Left lung (tissue), 10 donors: ENCODE data around the gene ZNF490. TPM values are rescaled to one million over a fixed set of nuclear protein-coding genes. Genes with fewer than 3 reads are reported as not detected.
"Not testable (repeated sequence)": the region's sequence is repeated elsewhere in the genome, so short reads cannot be mapped to it uniquely, and the experiment has no call there.

ENCODE experiments used
- ATAC-seq: fragments of 200-7000 bp; cut with Tn5 transposase; one replicate; pipeline ENCODE4 v1.9.1; 2020; ENCODE audit warnings: moderate library complexity
- DNase-seq, 4 donors: peaks; one replicate each; pipeline ENCODE4 v3.0.0-alpha.2; 2013 to 2020
- H3K27ac ChIP-seq, 2 donors: fragments of 200-600 bp; sonication (generic) in 1 of 2; one replicate each; pipeline versions ENCODE4 v1.5.0 to v1.8.0; 2020 to 2021
- H3K27me3 ChIP-seq, 2 donors: fragments of 200-600 bp; sonication (generic) in 1 of 2; one replicate each; pipeline versions ENCODE4 v1.5.0 to v1.8.0; 2020 to 2021
- H3K36me3 ChIP-seq, 2 donors: fragments of 200-600 bp; sonication (generic) in 1 of 2; one replicate each; pipeline versions ENCODE4 v1.5.0 to v1.8.0; 2020 to 2021
- H3K4me1 ChIP-seq, 2 donors: fragments of 200-600 bp; one replicate each; pipeline ENCODE4 v1.8.0; 2021
- H3K4me3 ChIP-seq, 2 donors: fragments of 200-600 bp; sonication (generic) in 1 of 2; one replicate each; pipeline versions ENCODE4 v1.5.0 to v1.8.0; 2020 to 2021; ENCODE audit warnings: mild to moderate bottlenecking in 1 of 2
- H3K9me3 ChIP-seq, 2 donors: fragments of 200-600 bp; sonication (generic) in 1 of 2; one replicate each; pipeline versions ENCODE4 v1.5.0 to v1.8.0; 2020 to 2021
- CTCF ChIP-seq, 2 donors: fragments of 200-600 bp; sonication (generic) in 1 of 2; IDR thresholded peaks; one replicate each; pipeline versions ENCODE4 v1.5.0 to v1.8.0; 2021; ENCODE audit warnings: antibody characterized with exemption in 2 of 2
- intact Hi-C, 2 donors: fragments of 100-400 bp; cut with DNase I; formaldehyde crosslinking; loops; one replicate each; pipeline versions ENCODE4 v1.11.2 to v1.14.2; 2022
- polyA plus RNA-seq, 6 donors: library from polyadenylated mRNA; unstranded; fragments of 120-200 nt; gene quantifications; one replicate each; pipeline ENCODE4 v1.2.1, GENCODE V29; 2013; ENCODE audit not compliant: insufficient read length in 6 of 6
- total RNA-seq, 2 donors: library from RNA; stranded (reverse); fragmentation: NEBNext Ultra II Directional; extraction: Animal tissue kit (Norgen Biotek cat#: 25700); gene quantifications; one replicate each; pipeline ENCODE4 v1.2.1, GENCODE V29; 2021
- donor health status: DM: no; HTN: yes; CAD: no.
- donor health status: DM: no; HTN: no; CAD: no.

The ZNF490 gene
- total and polyA plus RNA-seq, 8 donors: 5.1 to 11.7 (median 5.7) TPM

- no peak overlapping the region for H3K4me3 ChIP-seq
- intact Hi-C loops: no loop called here
- TF ChIP-seq CTCF (IDR thresholded peaks at IDR 0.05): no peak
- H3K9me3 ChIP-seq: peaks cover 0 to 17% of the 10 kb centered on the region in 2 donors
- no peaks in the 10 kb centered on the region for H3K27me3 ChIP-seq
- H3K4me1 ChIP-seq: peaks cover 0 to 3% of the 10 kb centered on the region in 2 donors
- ATAC-seq: no peak
- peaks cover 19 to 50% of the 10 kb centered on the region in 2 donors for H3K36me3 ChIP-seq
- no peak for DNase-seq
- no peak overlapping the region for H3K27ac ChIP-seq
Observed at GRCh38 chr19:12623361-12624031, 12.9 kb upstream of the ZNF490 start.

GRCh38 chr19:12621253-12622024 is 10.8 kb upstream of the ZNF490 start:
- H3K36me3 ChIP-seq: peaks cover 12 to 39% of the 10 kb centered on the region in 2 donors
- H3K4me1 ChIP-seq: peaks cover 4 to 14% of the 10 kb centered on the region in 2 donors
- H3K9me3 ChIP-seq, DNase-seq, H3K4me3 ChIP-seq, ATAC-seq, H3K27me3 ChIP-seq, intact Hi-C loops, H3K27ac ChIP-seq: not testable (repeated sequence)

GRCh38 chr19:12617646-12618045 is 7.0 kb upstream of the ZNF490 start:
- no peak overlapping the region for H3K4me3 ChIP-seq
- no peaks in the 10 kb centered on the region for H3K9me3 ChIP-seq
- peaks cover 7 to 43% of the 10 kb centered on the region in 2 donors for H3K4me1 ChIP-seq
- intact Hi-C loops: no loop called here
- H3K36me3 ChIP-seq: peaks cover 0 to 26% of the 10 kb centered on the region in 2 donors
- DNase-seq: no peak
- H3K27ac ChIP-seq: no peak overlapping the region
- H3K27me3 ChIP-seq: no peaks in the 10 kb centered on the region
- no peak for TF ChIP-seq CTCF (IDR thresholded peaks at IDR 0.05)
- peak; percentile 45 for ATAC-seq

GRCh38 chr19:12611361-12611699 is 717 bp upstream of the ZNF490 start:
- TF ChIP-seq CTCF (IDR thresholded peaks at IDR 0.05): no peak
- ATAC-seq: peak; percentile 82
- H3K36me3 ChIP-seq: peaks cover 0 to 19% of the 10 kb centered on the region in 2 donors

GRCh38 chr19:12607631-12608030 is 3.0 kb downstream of the ZNF490 start:
- ATAC-seq: no peak
- Histone ChIP-seq H3K27me3 (no peaks in the 10 kb centered on the region), H3K4me3 (no peak overlapping the region), H3K4me1 (peaks cover 11 to 33% of the 10 kb centered on the region in 2 donors), H3K36me3 (peaks cover 0 to 28% of the 10 kb centered on the region in 2 donors), H3K27ac (no peak overlapping the region), H3K9me3 (no peaks in the 10 kb centered on the region)
- intact Hi-C loops: no loop called here
- no peak for DNase-seq
- TF ChIP-seq CTCF (IDR thresholded peaks at IDR 0.05): no peak

More at GRCh38 chr19:12611361-12611699, 717 bp upstream of the ZNF490 start:
- no peaks in the 10 kb centered on the region for H3K9me3 ChIP-seq
- H3K27ac ChIP-seq: peak overlapping the region; percentile 96 to 97
- H3K27me3 ChIP-seq: no peaks in the 10 kb centered on the region
- peaks cover 13 to 61% of the 10 kb centered on the region in 2 donors for H3K4me1 ChIP-seq
- peak overlapping the region; percentile 94 to 97 for H3K4me3 ChIP-seq
- intact Hi-C loops: no loop called here
- peak in 3 of 4 donors; percentile 69 to 88 (median 72) for DNase-seq
